AG09309 (cell line): ENCODE data around the gene CHRNG.

Experiments used
- DNase-seq: peaks from one replicate; pipeline ENCODE4 v3.0.0-alpha.2; 2010; ENCODE audit warnings: low read depth
- H3K4me3 ChIP-seq: 2 replicates; pipeline ENCODE4 v1.5.1; 2011; ENCODE audit warnings: mild to moderate bottlenecking, low read depth, low read length, moderate library complexity; ENCODE audit not compliant: control insufficient read depth
- CTCF ChIP-seq: IDR thresholded peaks from 2 replicates; pipeline ENCODE4 v1.5.1; 2011; ENCODE audit warnings: mild to moderate bottlenecking, low read depth, low read length, inconsistent platforms; ENCODE audit not compliant: insufficient read depth, control insufficient read depth; ENCODE audit errors: missing control alignments

CHRNG gene

GRCh38 chr2:232533944-232534710 lies 5.4 kb upstream of the CHRNG start:
- no peak for DNase-seq
- H3K4me3 ChIP-seq, result no peak overlapping the region
- no peak for TF ChIP-seq CTCF

DNA sequence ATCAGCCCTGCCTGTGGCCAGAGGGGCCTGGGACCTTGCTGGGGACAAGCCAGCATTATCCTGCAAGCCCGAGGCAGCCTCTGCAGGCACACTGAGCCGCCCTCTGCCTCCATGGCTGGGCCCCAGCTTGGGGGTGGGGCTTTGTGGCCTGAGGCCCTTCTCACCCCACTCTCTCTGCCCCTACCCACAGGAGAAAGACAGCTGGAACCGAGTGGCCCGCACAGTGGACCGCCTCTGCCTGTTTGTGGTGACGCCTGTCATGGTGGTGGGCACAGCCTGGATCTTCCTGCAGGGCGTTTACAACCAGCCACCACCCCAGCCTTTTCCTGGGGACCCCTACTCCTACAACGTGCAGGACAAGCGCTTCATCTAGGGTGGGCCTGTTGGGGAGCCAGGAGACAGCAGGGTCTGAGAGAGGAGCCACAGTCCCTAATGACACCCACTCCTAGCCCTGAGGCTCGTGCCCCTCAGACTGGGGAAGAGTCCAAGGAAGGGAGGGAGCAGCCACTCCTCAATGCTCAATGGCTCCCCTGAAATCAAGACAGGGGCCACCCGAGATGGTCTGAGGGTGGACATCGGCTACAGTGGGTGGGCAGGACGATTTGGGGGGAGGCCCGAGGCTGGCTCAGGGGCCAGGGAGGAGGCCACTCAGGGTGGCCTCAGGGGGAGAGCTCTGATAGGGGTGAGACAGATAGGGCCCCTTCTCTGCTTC lies 4.4 kb upstream of the CHRNG start:
- TF ChIP-seq CTCF, result no peak
- DNase-seq, result no peak
- H3K4me3 ChIP-seq, result no peak overlapping the region

- H3K4me3 ChIP-seq, result no peak overlapping the region
- DNase-seq, result no peak
- TF ChIP-seq CTCF, result no peak
These were observed 3.5 kb upstream of the CHRNG start for GRCh38 chr2:232535761-232536530.

DNA sequence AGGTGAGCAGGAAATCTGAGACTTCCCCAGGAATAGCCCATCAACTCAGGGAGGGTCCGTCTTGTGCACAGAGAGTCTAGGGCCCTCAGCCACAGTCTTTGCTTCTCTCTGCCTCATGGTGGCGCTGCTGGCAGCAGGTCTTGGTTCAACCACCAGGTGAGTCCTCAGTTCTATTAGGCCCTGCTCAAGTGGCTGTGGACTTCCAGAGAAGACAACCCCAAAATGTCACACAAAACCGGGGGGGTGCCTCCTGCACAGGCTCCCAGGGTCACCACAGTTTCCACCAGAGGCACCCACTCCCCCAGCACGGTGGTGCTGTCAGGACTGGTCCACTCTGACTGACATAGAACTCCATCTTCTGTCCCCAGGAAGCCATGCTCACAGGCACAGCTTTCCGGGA lies 2.4 kb upstream of the CHRNG start:
- no peak for TF ChIP-seq CTCF
- DNase-seq, result no peak
- no peak overlapping the region for H3K4me3 ChIP-seq

GRCh38 chr2:232537499-232537898 lies 2.0 kb upstream of the CHRNG start:
- DNase-seq, result no peak
- TF ChIP-seq CTCF, result no peak

GRCh38 chr2:232538671-232539070 lies 821 bp upstream of the CHRNG start:
- H3K4me3 ChIP-seq, result no peak overlapping the region
- DNase-seq, result no peak
- no peak for TF ChIP-seq CTCF

More at GRCh38 chr2:232537499-232537898, 2.0 kb upstream of the CHRNG start:
- no peak overlapping the region for H3K4me3 ChIP-seq
